ENCODE results near the gene ZNF548.

ZNF548 gene

GRCh38 chr19:57389730-57390598, at the start of gene ZNF548:
ZNF548 (plus strand) TSS chr19:57389854; CDS start chr19:57390100, 246 bp downstream.
- in situ Hi-C loops (cut with HindIII; ENCODE audit: low sequenced_read_pairs): no loop called here
- H3K4me3 ChIP-seq (ENCODE audit: low read depth, low read length): peak within 1 kb of the TSS; percentile 97
- TF ChIP-seq, protein P1, sequence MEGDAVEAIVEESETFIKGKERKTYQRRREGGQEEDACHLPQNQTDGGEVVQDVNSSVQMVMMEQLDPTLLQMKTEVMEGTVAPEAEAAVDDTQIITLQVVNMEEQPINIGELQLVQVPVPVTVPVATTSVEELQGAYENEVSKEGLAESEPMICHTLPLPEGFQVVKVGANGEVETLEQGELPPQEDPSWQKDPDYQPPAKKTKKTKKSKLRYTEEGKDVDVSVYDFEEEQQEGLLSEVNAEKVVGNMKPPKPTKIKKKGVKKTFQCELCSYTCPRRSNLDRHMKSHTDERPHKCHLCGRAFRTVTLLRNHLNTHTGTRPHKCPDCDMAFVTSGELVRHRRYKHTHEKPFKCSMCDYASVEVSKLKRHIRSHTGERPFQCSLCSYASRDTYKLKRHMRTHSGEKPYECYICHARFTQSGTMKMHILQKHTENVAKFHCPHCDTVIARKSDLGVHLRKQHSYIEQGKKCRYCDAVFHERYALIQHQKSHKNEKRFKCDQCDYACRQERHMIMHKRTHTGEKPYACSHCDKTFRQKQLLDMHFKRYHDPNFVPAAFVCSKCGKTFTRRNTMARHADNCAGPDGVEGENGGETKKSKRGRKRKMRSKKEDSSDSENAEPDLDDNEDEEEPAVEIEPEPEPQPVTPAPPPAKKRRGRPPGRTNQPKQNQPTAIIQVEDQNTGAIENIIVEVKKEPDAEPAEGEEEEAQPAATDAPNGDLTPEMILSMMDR (IDR thresholded peaks at IDR 0.05; ENCODE audit: low read depth, low read length): peak; percentile 19
- DNase-seq (ENCODE audit: low read depth, low spot score): peak; percentile 99

- DNase-seq (ENCODE audit: low read depth, low spot score): no peak
- in situ Hi-C loops (cut with HindIII; ENCODE audit: low sequenced_read_pairs): no loop called here
- H3K4me3 ChIP-seq (ENCODE audit: low read depth, low read length): no peak overlapping the region
- TF ChIP-seq, protein P1 (IDR thresholded peaks at IDR 0.05; ENCODE audit: low read depth, low read length): no peak
Measured at GRCh38 chr19:57342582-57342981, 47.1 kb upstream of the ZNF548 start.

GRCh38 chr19:57348136-57348535, 41.5 kb upstream of the ZNF548 start:
- DNase-seq (ENCODE audit: low read depth, low spot score): no peak
- H3K4me3 ChIP-seq (ENCODE audit: low read depth, low read length): no peak overlapping the region
- TF ChIP-seq, protein P1 (IDR thresholded peaks at IDR 0.05; ENCODE audit: low read depth, low read length): no peak
- in situ Hi-C loops (cut with HindIII; ENCODE audit: low sequenced_read_pairs): no loop called here

DNA sequence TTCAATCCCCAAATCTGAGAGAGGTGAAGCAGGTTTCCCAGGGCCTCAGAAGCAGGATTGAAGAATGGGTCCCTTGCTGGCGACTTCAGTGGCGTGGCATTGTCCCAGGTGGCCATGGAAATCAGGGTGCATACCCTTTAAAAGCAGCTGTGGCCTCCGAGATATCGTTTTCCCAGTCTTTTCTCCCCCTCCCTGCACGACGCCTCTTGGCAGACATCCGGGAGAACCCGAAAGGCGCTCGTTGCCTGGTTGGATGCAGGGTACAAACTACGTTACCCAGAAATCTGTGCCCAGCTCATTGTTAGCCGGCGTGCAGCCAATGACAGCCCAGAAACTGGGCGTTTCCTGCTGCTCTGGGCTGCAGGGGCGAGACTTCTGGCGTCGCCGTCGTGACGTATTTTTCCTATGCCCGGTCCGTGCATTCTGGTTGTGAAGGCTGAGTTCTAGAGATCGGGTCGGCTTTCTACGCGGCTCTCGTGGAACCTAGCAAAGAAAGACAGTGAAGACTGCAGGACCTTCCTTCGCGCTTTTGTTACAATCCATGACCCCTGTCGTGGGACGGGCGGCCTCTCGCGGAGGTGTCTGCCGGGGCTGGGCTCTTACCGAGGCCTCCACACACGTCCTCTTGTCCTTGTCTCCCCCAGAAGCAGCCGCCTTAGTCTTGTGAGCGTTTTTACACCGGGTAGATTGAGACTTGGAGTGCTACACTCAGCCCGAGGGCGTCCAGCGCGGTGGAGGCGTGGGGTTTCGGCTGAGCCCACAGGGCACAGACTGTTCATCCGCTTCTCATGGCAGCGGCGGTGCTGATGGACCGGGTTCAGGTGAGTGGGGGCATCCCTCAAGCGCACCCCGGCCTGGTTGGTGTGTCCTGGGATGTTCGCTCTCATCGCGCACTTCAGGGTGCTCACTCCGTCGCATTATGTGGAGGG, 38.5 kb upstream of the ZNF548 start, which contains the start of gene ZNF304:
ZNF304 (plus strand) TSS at position 395 of the 929 bp plus-strand sequence; CDS start at position 789, 394 bp downstream.
- DNase-seq (ENCODE audit: low read depth, low spot score): peak; percentile 96
- peak within 1 kb of the TSS; percentile 97 for H3K4me3 ChIP-seq (ENCODE audit: low read depth, low read length)
- in situ Hi-C loops (cut with HindIII; ENCODE audit: low sequenced_read_pairs): no loop called here
- TF ChIP-seq, protein P1 (IDR thresholded peaks at IDR 0.05; ENCODE audit: low read depth, low read length): no peak

- H3K4me3 ChIP-seq (ENCODE audit: low read depth, low read length): peak overlapping the region; percentile 97
- in situ Hi-C loops (cut with HindIII; ENCODE audit: low sequenced_read_pairs): no loop called here
- DNase-seq (ENCODE audit: low read depth, low spot score): no peak
- TF ChIP-seq, protein P1 (IDR thresholded peaks at IDR 0.05; ENCODE audit: low read depth, low read length): no peak
Measured at GRCh38 chr19:57351867-57352266, 37.8 kb upstream of the ZNF548 start.

DNA sequence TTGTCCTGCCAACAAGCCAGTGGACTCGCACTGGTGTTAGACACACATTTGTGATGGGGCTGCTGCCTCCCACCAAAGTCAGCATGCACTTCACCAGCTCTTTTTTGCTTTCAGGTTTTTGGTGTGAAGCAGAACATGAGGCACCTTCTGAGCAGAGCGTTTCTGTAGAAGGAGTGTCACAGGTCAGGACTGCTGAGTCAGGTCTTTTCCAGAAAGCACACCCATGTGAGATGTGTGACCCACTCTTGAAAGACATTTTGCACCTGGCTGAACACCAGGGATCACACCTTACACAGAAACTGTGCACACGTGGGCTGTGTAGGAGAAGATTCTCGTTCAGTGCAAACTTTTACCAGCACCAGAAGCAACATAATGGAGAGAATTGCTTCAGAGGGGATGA, 33.7 kb upstream of the ZNF548 start:
- H3K4me3 ChIP-seq (ENCODE audit: low read depth, low read length): no peak overlapping the region
- TF ChIP-seq, protein P1 (IDR thresholded peaks at IDR 0.05; ENCODE audit: low read depth, low read length): no peak
- in situ Hi-C loops (cut with HindIII; ENCODE audit: low sequenced_read_pairs): no loop called here
- no peak for DNase-seq (ENCODE audit: low read depth, low spot score)
